GM21619 (cell line): ENCODE measurements around the gene LRRC15.

Experiments used
- ATAC-seq: cut with Tn5 transposase; IDR thresholded peaks from one replicate; pipeline ENCODE4 v1.9.1; 2021; ENCODE audit not compliant: unreplicated experiment

LRRC15 gene

GRCh38 chr3:194305356-194306108 lies 64.0 kb downstream of the LRRC15 start:
- ATAC-seq = no peak
